Pancreas (tissue), 10 donors: ENCODE data around the gene RBM3. TPM values are rescaled to one million over a fixed set of nuclear protein-coding genes. Genes with fewer than 3 reads are reported as not detected.
A peak's percentile ranks its signal among the peaks of the same experiment; 100 is the strongest.

Source experiments
- ATAC-seq, 4 donors: fragments of 200-7000 bp; cut with Tn5 transposase; one replicate each; pipeline versions ENCODE4 v1.8.0 to v1.9.1; 2020; ENCODE audit warnings: mild to moderate bottlenecking in 4 of 4, moderate library complexity in 4 of 4
- DNase-seq, 6 donors: peaks; one replicate each; pipeline ENCODE4 v3.0.0-alpha.2; 2020
- FAIRE-seq: peaks from 2 replicates; lab custom pipeline; 2012; peaks lifted over from hg19 to GRCh38; lab: Jason Lieb, UNC
- H3K27ac ChIP-seq, 4 donors: fragments of 200-600 bp; sonication (generic); 1 replicate in 3 of 4; 2 replicates in 1 of 4; pipeline versions ENCODE4 v1.5.0 to v1.8.0; 2020
- H3K27me3 ChIP-seq, 4 donors: fragments of 200-600 bp; one replicate each; pipeline ENCODE4 v1.8.0; 2021
- H3K36me3 ChIP-seq, 3 donors: fragments of 200-600 bp; sonication (generic) in 1 of 3; one replicate each; pipeline versions ENCODE4 v1.5.0 to v1.8.0; 2020 to 2021
- H3K4me1 ChIP-seq, 3 donors: fragments of 200-600 bp; one replicate each; pipeline ENCODE4 v1.8.0; 2021
- H3K4me3 ChIP-seq, 4 donors: fragments of 200-600 bp; sonication (generic) in 2 of 4; one replicate each; pipeline versions ENCODE4 v1.5.0 to v1.8.0; 2020 to 2021
- H3K9me3 ChIP-seq, 4 donors: fragments of 200-600 bp; one replicate each; pipeline ENCODE4 v1.8.0; 2021
- CTCF ChIP-seq, 4 donors: fragments of 200-600 bp; sonication (generic) in 3 of 4; IDR thresholded peaks; one replicate each; pipeline versions ENCODE4 v1.5.0 to v1.8.0; 2021; ENCODE audit warnings: antibody characterized with exemption in 4 of 4
- WGBS, 2 donors: extraction: QIAGEN DNeasy Blood & Tissue Kit; methylation state at CpG; one replicate each; pipeline ENCODE4 v1.1.7; 2013; 5-methylcytosine and 5-hydroxymethylcytosine counted together
- intact Hi-C, 3 donors: fragments of 100-400 bp; cut with DNase I; formaldehyde crosslinking; loops; one replicate each; pipeline versions ENCODE4 v1.11.1 to v1.14.2; 2022
- polyA plus RNA-seq, 2 donors: library from polyadenylated mRNA; stranded (reverse); fragments of 200-250 nt; gene quantifications; one replicate each; pipeline ENCODE4 v1.2.3, GENCODE V29; 2013
- total RNA-seq, 6 donors: library from RNA; stranded (reverse); fragmentation: NEBNext Ultra II Directional in 4 of 6; extraction: Animal tissue kit (Norgen Biotek cat#: 25700) in 4 of 6; gene quantifications; one replicate each; pipeline versions ENCODE4 v1.2.1 to v1.2.4, GENCODE V29; 2021 to 2023
- donor health status: healthy with polysubstance abuse.
- donor health status: DM: no; HTN: no; CAD: no; lungs with moderate emphysema.
- donor health status: DM: no; HTN: no; CAD: no.
- donor health status: control.
- donor health status: control.
- donor health status: Bipolar disorder and iron deficiency.
- donor health status: DM: yes; HTN: yes; CAD: no.
- donor health status: DM: no; HTN: no; CAD: no.
- donor health status: DM: no; HTN: no; CAD: no.
- donor health status: DM: yes; HTN: yes; CAD: no.

Gene RBM3
- total and polyA plus RNA-seq, 8 donors = 42.0 to 314 (median 147) TPM

GRCh38 chrX:48592971-48593370 lies 18.7 kb downstream of the RBM3 start:
- H3K27ac ChIP-seq = no peak overlapping the region
- WGBS, 2 donors = 56 to 64% methylated on average over 5 of the region's 5 CpGs

GRCh38 chrX:48595929-48596328 lies 21.6 kb downstream of the RBM3 start:
- Histone ChIP-seq H3K36me3 (peaks cover 0 to 12% (median 0%) of the 10 kb centered on the region in 3 donors), H3K27me3 (no peaks in the 10 kb centered on the region), H3K4me3 (no peak overlapping the region), H3K9me3 (no peaks in the 10 kb centered on the region), H3K27ac (peak overlapping the region in 1 of 4 donors; percentile 2), H3K4me1 (no peaks in the 10 kb centered on the region)
- ATAC-seq = no peak
- WGBS, 2 donors = 10 to 29% methylated on average over 2 of the region's 2 CpGs
- TF ChIP-seq CTCF (IDR thresholded peaks at IDR 0.05) = no peak
- intact Hi-C loops = no loop called here
- no peak for FAIRE-seq
- DNase-seq = no peak

More at GRCh38 chrX:48592971-48593370, 18.7 kb downstream of the RBM3 start:
- DNase-seq (no peak), ATAC-seq (no peak), FAIRE-seq (no peak)
- Histone ChIP-seq H3K36me3 (no peaks in the 10 kb centered on the region), H3K4me1 (no peaks in the 10 kb centered on the region), H3K4me3 (peak overlapping the region in 2 of 4 donors; percentile 32 to 38), H3K27me3 (no peaks in the 10 kb centered on the region), H3K9me3 (no peaks in the 10 kb centered on the region)
- TF ChIP-seq CTCF (IDR thresholded peaks at IDR 0.05) = no peak
- intact Hi-C loops = no loop called here

- FAIRE-seq = peak; percentile 94
- no peak for TF ChIP-seq CTCF (IDR thresholded peaks at IDR 0.05)
Measured at GRCh38 chrX:48597353-48598264, 23.3 kb downstream of the RBM3 start, which contains the start of gene WDR13. Gene WDR13, plus strand, starts transcription at chrX:48597492. Its CDS starts 505 bp downstream, at chrX:48597997.

GRCh38 chrX:48598614-48599013 lies 24.3 kb downstream of the RBM3 start:
- FAIRE-seq (no peak), DNase-seq (peak in 2 of 6 donors; percentile 46 to 65), ATAC-seq (no peak)
- H3K27me3 ChIP-seq = no peaks in the 10 kb centered on the region
- intact Hi-C loops = no loop called here
- no peaks in the 10 kb centered on the region for H3K9me3 ChIP-seq
- no peak for TF ChIP-seq CTCF (IDR thresholded peaks at IDR 0.05)
- no peaks in the 10 kb centered on the region for H3K4me1 ChIP-seq
- H3K36me3 ChIP-seq = peaks cover 0 to 22% (median 0%) of the 10 kb centered on the region in 3 donors
- no peak overlapping the region for H3K27ac ChIP-seq
- H3K4me3 ChIP-seq = peak overlapping the region in 1 of 4 donors; percentile 59
- WGBS, 2 donors = 82 to 90% methylated on average over 24 to 25 of the region's 25 CpGs

More at GRCh38 chrX:48597353-48598264, 23.3 kb downstream of the RBM3 start, which contains the start of gene WDR13:
- Histone ChIP-seq H3K4me1 (no peaks in the 10 kb centered on the region), H3K36me3 (peaks cover 0 to 22% (median 0%) of the 10 kb centered on the region in 3 donors), H3K27me3 (no peaks in the 10 kb centered on the region), H3K4me3 (peak within 1 kb of the TSS; percentile 32 to 59 (median 50)), H3K27ac (peak within 1 kb of the TSS; percentile 89 to 96 (median 92)), H3K9me3 (no peaks in the 10 kb centered on the region)
- intact Hi-C loops = no loop called here
- DNase-seq (peak; percentile 91 to 96 (median 91)), ATAC-seq (peak; percentile 74 to 93 (median 86))
- WGBS, 2 donors = 0 to 33% methylated on average over 62 of the region's 62 CpGs
